Upper lobe of right lung (tissue), 1 donor: ENCODE measurements around the gene TRDN. TPM values are rescaled to one million over a fixed set of nuclear protein-coding genes. Genes with fewer than 3 reads are reported as not detected.
"Not testable (repeated sequence)": the region's sequence is repeated elsewhere in the genome, so short reads cannot be mapped to it uniquely, and the experiment has no call there.

ENCODE experiments used
- ATAC-seq: fragments of 200-7000 bp; cut with Tn5 transposase; one replicate; pipeline ENCODE4 v1.9.1; 2020; ENCODE audit warnings: mild to moderate bottlenecking, moderate library complexity
- DNase-seq: peaks from one replicate; pipeline ENCODE4 v3.0.0-alpha.2; 2020
- H3K27ac ChIP-seq: fragments of 200-600 bp; one replicate; pipeline ENCODE4 v1.8.0; 2022
- H3K27me3 ChIP-seq: fragments of 200-600 bp; one replicate; pipeline ENCODE4 v1.8.0; 2022; ENCODE audit warnings: mild to moderate bottlenecking
- H3K36me3 ChIP-seq: fragments of 200-600 bp; one replicate; pipeline ENCODE4 v1.8.0; 2022
- H3K4me1 ChIP-seq: fragments of 200-600 bp; one replicate; pipeline ENCODE4 v1.8.0; 2022
- H3K4me3 ChIP-seq: fragments of 200-600 bp; one replicate; pipeline ENCODE4 v1.8.0; 2022; ENCODE audit warnings: mild to moderate bottlenecking
- H3K9me3 ChIP-seq: fragments of 200-600 bp; one replicate; pipeline ENCODE4 v1.8.0; 2022
- CTCF ChIP-seq: fragments of 200-600 bp; IDR thresholded peaks from one replicate; pipeline ENCODE4 v1.8.0; 2022; ENCODE audit warnings: antibody characterized with exemption
- intact Hi-C: fragments of 100-400 bp; cut with DNase I; formaldehyde crosslinking; loops from one replicate; pipeline ENCODE4 v1.11.0; 2022
- total RNA-seq: library from RNA; stranded (reverse); fragmentation: NEBNext Ultra II Directional; extraction: Animal tissue kit (Norgen Biotek cat#: 25700); gene quantifications from one replicate; pipeline ENCODE4 v1.2.1, GENCODE V29; 2021
- donor health status: DM: no; HTN: yes; CAD: no; lungs with severe emphysema.

TRDN gene
- total RNA-seq, 1 donor from 2014 or later, result not detected

- no peak for TF ChIP-seq CTCF
- no peaks in the 10 kb centered on the region for H3K27me3 ChIP-seq
- ATAC-seq, result no peak
- no peak overlapping the region for H3K4me3 ChIP-seq
- intact Hi-C loops, result no loop called here
- H3K9me3 ChIP-seq, result no peaks in the 10 kb centered on the region
- DNase-seq, result no peak
- H3K36me3 ChIP-seq, result no peaks in the 10 kb centered on the region
- no peak overlapping the region for H3K27ac ChIP-seq
- H3K4me1 ChIP-seq, result no peaks in the 10 kb centered on the region
Observed at GRCh38 chr6:123562264-123562663, 74.5 kb downstream of the TRDN start.

- H3K27me3 ChIP-seq, ATAC-seq, H3K4me1 ChIP-seq, DNase-seq, H3K36me3 ChIP-seq, H3K27ac ChIP-seq, intact Hi-C loops, H3K4me3 ChIP-seq, H3K9me3 ChIP-seq: not testable (repeated sequence)
Observed at GRCh38 chr6:123559816-123560215, 76.9 kb downstream of the TRDN start.

DNA sequence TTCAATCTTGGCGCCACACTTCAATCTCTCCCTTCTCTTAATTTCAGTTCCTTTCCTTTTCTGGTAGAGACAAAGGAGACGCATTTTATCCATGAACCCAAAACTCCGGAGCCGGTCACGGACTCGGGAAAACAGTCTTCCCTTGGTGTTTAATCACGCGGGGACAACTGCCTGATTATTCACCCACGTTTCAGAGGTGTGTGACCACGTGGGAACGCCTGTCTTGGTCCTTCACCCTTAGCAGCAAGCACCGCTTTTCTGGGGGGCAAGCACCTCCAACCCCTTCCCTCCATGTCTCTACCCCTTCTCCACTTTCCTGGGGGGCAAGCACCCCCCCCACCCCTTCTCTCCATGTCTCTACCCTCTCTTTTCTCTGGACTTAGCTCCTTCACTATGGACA lies 79.3 kb downstream of the TRDN start:
- H3K4me3 ChIP-seq, intact Hi-C loops, H3K27me3 ChIP-seq, H3K27ac ChIP-seq, ATAC-seq, H3K9me3 ChIP-seq, DNase-seq, H3K36me3 ChIP-seq, H3K4me1 ChIP-seq: not testable (repeated sequence)

- Histone ChIP-seq H3K36me3 (no peaks in the 10 kb centered on the region), H3K9me3 (no peaks in the 10 kb centered on the region), H3K27ac (no peak overlapping the region), H3K4me1 (no peaks in the 10 kb centered on the region), H3K4me3 (no peak overlapping the region), H3K27me3 (no peaks in the 10 kb centered on the region)
- ATAC-seq (no peak), DNase-seq (no peak)
- intact Hi-C loops, result no loop called here
- TF ChIP-seq CTCF, result no peak
Observed at GRCh38 chr6:123551939-123552707, 84.6 kb downstream of the TRDN start.

DNA sequence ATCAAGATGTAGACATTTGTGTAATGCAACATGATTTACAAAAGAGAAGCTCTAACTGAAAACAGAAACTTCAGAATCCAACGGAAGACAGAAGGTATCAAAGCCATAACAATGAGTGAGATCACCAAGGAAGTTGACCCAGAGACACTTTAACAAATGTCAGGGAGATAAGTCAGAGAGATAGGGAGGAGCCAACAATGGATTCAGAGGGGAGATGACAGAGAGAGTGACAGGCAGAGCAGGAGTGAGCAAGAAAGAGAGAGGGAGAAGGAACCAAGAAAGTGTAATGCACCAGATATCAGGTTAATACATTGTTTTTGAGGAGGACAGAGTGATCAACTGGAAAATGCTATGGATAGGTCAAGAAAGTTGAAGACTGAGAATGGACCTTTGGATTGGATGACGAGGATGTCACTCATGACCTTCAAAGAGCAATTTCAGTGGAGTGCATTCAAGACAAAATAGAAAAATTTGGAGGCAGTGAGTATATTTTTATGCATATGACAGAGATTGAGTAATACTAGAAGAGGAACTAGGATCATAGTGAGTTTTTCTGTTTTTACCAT lies 86.6 kb downstream of the TRDN start:
- no peaks in the 10 kb centered on the region for H3K27me3 ChIP-seq
- no peak overlapping the region for H3K4me3 ChIP-seq
- DNase-seq (no peak), ATAC-seq (no peak)
- no peaks in the 10 kb centered on the region for H3K4me1 ChIP-seq
- no peak overlapping the region for H3K27ac ChIP-seq
- intact Hi-C loops, result no loop called here
- no peak for TF ChIP-seq CTCF
- H3K9me3 ChIP-seq, result no peaks in the 10 kb centered on the region
- H3K36me3 ChIP-seq, result no peaks in the 10 kb centered on the region

- Histone ChIP-seq H3K27me3 (no peaks in the 10 kb centered on the region), H3K36me3 (no peaks in the 10 kb centered on the region), H3K4me3 (no peak overlapping the region), H3K4me1 (no peaks in the 10 kb centered on the region), H3K27ac (no peak overlapping the region), H3K9me3 (no peaks in the 10 kb centered on the region)
- DNase-seq, result no peak
- no peak for ATAC-seq
- intact Hi-C loops, result no loop called here
- no peak for TF ChIP-seq CTCF
Observed at GRCh38 chr6:123549476-123549875, 87.3 kb downstream of the TRDN start.
